Ammon's horn (tissue), 1 donor: ENCODE results near the gene RASL10A.

Experiments used
- DNase-seq: peaks from one replicate; pipeline ENCODE4 v3.0.0-alpha.2; 2016; ENCODE audit warnings: low spot score

The RASL10A gene

DNA sequence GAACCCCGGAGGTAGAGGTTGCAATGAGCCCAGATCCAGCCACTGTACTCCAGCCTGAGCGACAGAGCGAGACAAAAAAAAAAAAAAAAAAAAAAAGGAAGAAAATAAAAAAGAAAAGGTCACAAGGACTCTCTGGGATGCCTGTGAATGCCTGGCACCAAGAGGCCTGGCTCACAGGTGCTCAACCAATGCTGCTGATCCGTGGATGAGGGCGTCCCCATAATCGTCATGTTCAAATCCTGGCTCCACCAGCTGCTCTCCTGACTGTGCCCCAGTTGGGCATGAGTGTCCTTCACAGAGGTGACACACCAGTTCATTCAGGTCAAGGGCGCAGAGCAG lies 9.7 kb downstream of the RASL10A start:
- DNase-seq: no peak

GRCh38 chr22:29302681-29303465 lies 12.6 kb downstream of the RASL10A start:
- DNase-seq: no peak

- DNase-seq: no peak
These were observed 13.2 kb downstream of the RASL10A start for GRCh38 chr22:29302402-29302680.

DNA sequence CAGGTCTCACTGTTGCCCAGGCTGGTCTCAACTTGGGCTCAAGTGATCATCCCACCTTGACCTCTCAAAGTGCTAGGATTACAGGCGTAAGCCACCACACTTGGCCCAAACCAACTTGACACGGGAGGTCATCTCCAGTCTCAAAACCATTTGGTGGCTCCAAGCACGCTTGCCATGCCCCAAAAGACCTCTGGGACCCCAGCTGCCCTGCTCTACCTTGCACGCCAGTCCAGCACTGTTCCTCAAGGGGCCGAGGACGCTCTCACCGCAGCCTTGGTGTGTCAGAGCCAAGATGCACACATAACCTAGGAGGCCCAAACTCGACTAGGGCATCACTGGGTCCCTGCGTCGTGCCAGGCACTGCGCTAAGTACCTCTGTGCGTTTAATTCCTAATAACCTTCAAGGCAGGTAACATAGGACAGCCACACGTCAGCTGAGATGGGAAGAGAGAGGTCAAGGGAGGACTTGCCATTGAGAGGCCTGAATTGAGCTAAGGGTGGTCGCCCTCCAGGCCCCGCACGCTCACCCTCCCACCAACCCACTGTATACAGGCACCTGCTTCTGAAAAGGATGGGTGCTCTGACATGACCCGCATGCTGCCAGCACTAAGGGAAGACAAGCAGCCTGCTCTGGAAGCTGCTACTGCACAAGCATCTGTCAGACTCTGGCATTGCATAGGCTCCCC lies 13.6 kb downstream of the RASL10A start:
- DNase-seq: no peak

- DNase-seq: no peak
These were observed 14.5 kb downstream of the RASL10A start for GRCh38 chr22:29300807-29301601.

DNA sequence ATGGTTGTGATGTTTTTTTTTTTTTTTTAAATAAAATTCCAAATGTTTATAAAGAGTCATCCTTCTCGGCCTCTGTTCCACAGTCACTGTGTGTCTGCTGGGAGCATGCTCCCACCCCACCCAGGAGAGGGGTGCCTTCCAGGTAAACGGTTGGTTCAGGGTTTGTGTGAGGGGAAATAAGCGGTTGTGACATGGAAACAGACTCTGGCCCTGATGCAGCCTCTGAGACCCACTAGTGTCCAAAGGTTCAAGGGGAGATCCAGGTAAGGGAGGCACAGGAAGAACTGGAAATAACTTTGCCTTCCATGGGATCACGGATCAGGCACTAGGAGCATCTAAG lies 15.1 kb downstream of the RASL10A start:
- DNase-seq: no peak

GRCh38 chr22:29299136-29299900 lies 16.2 kb downstream of the RASL10A start:
- no peak for DNase-seq

DNA sequence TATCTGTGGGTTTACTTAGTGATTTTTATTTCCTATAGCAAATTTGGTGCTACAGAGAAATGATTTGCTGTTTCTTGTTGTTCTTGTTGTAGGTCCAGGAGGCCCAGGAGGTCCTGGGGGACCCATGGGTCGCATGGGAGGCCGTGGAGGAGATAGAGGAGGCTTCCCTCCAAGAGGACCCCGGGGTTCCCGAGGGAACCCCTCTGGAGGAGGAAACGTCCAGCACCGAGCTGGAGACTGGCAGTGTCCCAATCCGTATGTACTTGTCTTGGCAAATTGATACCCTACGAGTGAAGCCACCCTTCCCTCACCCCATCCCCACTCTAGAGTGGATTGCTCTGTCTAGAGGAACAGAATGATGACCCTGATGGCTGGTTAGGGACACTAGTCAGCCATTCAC lies 16.9 kb downstream of the RASL10A start:
- DNase-seq: no peak

- no peak for DNase-seq
These were observed 23.1 kb downstream of the RASL10A start for GRCh38 chr22:29292379-29292778.

DNA sequence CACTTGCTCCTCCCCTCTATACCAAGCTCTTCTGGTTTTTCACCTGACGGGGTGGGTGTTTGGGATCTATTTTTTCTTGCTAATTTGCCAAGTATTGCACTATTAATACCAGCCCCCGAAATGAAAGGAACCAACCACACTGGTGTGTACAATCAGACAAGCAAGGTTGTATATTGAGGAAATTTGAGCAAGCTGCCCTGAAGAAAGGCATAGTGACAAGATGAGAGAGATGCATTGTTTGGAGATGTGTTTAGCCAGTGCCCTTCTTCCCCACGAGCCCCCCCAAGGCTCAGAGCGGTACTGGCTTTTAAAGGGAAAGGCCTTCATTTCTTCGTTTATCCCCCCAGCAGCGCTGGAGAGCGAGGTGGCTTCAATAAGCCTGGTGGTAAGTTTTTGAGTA lies 24.3 kb downstream of the RASL10A start:
- no peak for DNase-seq

GRCh38 chr22:29290061-29290460 lies 25.4 kb downstream of the RASL10A start:
- DNase-seq: no peak

GRCh38 chr22:29288837-29289236 lies 26.7 kb downstream of the RASL10A start:
- DNase-seq: no peak

DNA sequence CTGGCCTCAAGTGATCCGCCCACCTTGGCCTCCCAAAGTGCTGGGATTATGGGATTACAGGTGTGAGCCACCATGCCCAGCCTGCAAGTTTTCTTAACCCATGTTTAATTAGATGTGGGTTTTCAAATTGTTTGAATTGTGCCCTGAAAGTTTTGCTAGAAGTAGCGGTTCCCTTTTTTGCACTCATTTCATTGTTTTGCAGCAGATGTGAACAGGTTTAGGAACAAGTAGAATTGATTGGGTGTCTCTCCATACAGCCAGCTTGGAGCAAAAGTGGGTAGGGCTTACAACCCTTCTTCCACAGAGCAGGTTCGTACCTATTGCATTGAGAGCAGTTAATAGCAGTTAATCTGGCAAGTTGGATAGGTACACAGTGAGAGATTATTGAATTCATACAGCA lies 31.3 kb downstream of the RASL10A start:
- DNase-seq: no peak

DNA sequence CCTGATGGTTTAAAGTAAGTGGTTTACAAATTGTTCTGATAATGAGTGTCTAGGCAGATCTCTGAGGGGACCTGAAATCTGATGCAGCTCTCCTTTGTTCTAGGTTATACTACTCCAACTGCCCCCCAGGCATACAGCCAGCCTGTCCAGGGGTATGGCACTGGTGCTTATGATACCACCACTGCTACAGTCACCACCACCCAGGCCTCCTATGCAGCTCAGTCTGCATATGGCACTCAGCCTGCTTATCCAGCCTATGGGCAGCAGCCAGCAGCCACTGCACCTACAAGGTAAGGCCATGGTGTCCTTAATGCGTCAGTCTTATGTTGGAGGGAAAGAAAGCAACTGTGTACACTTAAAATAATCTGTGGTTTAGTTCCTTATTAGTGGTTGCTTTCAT lies 37.6 kb downstream of the RASL10A start:
- no peak for DNase-seq

DNA sequence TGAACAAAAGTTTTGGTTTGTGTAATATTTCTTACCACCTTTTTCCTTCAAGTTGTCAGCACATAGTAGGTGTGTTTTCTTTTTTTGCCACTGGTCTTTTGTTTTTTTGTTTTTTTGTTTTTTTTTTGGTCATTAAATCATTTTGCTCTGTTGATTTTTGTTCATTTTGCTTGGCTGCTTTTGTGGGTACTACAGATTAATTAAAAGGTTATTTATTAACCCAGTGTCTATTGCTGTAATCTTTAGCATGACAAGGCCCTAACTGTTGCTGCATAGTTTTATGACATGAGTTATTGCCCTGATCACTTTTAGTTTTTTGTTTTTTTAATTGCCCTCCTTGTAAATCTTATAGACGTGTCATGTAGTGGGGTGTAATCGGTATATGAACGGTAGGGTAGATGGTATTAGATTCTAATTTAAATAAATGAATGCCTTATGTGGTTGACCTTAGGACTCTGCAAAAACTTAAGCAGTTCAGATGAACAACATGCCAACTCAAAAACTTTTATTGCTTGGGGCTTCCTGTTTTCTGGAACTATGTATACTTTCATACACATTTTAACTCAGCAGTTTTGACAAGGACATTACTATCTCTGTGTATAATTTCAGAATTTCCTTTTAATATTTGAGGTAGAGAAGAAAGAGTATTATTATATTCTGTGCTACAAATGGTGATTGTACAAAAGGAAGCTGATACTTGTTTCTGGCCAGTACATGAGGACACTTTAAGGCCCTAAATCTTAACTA lies 39.5 kb downstream of the RASL10A start:
- no peak for DNase-seq

DNA sequence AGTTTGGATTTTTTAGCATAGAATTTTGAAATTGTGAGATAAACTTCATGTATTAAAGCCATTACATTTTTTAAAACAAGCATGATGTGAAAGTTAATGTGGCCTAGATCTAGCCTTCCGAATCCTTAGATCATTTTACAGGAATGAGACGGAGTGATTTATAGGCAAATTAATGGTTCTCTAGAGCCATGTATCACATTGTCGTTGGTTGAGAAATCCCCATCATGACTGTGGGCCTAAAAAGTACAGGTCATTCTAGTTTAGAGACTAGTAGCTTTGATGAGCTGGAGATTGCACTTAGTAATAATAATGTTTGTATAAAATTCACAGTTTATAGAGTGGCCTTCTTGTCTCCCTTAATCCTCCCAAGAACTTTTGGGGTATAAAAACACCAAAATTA lies 40.3 kb downstream of the RASL10A start:
- DNase-seq: no peak

- no peak for DNase-seq
These were observed 42.9 kb downstream of the RASL10A start for GRCh38 chr22:29272624-29273023.

- DNase-seq: no peak
These were observed 44.8 kb downstream of the RASL10A start for GRCh38 chr22:29270475-29271271.

DNA sequence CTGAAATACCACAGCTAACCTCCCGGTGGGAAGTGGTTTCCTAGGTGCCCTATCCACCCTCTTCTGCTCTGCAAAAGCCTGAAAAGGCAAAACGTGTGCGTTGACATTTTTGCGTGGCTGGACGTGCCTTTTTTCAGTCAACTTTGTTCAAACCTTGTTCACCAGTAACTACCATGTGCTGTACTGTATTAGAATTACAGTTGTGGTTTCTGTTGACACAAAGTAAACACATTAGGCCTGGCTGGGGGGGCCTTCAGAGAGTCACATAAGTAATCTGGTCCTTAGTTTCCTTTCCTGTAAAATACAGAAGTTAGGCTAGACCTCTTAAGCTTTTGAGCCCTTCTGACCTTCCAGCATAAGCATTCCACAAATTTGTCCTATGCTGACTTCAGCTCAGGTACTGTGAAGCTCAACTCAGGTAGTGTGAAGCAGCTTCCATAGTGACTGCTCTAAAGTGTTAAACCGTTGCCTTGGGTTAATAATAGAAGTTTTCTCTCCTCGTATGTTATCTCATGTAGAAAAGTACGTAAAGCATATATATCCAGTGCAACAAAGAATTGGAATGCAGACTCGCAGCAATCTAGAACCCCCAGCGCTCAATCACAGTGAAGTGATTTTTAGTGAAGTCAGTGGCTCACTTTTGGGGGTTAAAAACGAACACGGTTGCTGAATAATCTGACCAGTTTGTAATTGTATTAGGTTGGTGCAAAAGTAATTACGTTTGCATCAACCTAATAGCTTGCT lies 45.6 kb downstream of the RASL10A start:
- DNase-seq: no peak

- no peak for DNase-seq
These were observed 46.3 kb downstream of the RASL10A start for GRCh38 chr22:29269230-29269604.
